ENCODE measurements around the gene PUS7L.

PUS7L gene

DNA sequence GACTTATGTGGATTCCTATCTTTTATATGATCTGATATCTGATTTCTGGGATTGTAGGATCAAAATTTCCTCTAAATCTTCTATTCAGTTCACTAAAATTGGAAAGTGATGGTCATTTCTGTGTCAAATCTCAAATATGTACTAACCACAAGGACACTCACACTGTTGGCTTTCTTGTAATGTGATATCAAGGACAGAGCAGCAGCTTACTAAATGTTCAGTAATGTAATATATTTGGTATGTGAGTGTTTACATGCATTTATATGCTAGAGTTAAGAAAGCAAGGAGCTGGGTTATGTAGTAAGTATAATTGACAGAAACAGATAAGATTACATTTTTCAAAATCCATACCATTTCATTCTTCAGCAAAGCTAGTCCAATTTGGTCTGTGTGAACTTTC lies 16.5 kb downstream of the PUS7L start:
- Histone ChIP-seq H2AFZ (ENCODE audit: low read depth, low read length) (no peak overlapping the region), H3K36me3 (ENCODE audit: control insufficient read depth in 1 of 2, insufficient read depth in 2 of 2, low read depth in 1 of 2, low read length in 2 of 2) (peaks cover 0 to 40% of the 10 kb centered on the region in 2 experiments), H3K23ac (ENCODE audit: low read length in 2 of 2) (no peak overlapping the region)

DNA sequence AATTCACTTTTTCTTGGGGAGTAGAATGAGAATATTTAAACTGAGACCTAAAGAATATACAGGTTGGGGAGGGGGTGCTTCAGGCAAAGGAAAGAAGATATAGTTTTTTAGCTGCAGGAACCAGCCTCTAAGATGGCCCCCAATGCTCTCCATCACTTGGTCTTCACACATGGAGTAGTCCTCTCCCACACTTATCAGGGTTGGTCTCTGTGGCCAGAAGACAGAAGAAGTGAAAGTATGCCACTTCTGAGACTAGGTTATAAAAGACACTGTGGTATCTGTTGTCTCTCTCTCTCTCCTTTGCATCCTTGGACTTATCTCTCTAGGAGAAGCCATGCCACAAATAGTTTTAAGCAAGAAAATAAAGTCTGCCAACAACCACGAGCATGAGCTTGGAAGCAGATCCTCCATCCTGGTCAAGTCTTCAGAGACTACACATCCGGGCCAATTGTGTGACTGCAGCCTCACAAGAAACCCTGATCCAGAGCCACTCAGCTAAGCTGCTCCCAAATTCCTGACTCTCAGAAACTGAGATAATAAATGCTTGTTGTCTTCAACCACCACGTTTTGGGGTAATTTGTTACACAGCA lies 18.0 kb downstream of the PUS7L start:
- Histone ChIP-seq H2BK12ac (ENCODE audit: low read length in 2 of 2) (no peak overlapping the region), H3K14ac (ENCODE audit: low read length in 2 of 2) (no peak overlapping the region), H3K4me3 (ENCODE audit: insufficient read depth in 1 of 2, low read depth in 1 of 2, low read length in 2 of 2) (peak overlapping the region in 1 of 2 experiments; percentile 48), H2BK120ac (ENCODE audit: low read depth, low read length) (no peak overlapping the region), H2BK15ac (ENCODE audit: low read depth, poor library complexity, severe bottlenecking) (no peak overlapping the region), H4K8ac (ENCODE audit: low read length) (no peak overlapping the region), H4K91ac (ENCODE audit: low read length) (no peak overlapping the region), H2AFZ (ENCODE audit: low read depth, low read length) (no peak overlapping the region), H3K9ac (ENCODE audit: low read length) (peak overlapping the region; percentile 6), H3K27me3 (ENCODE audit: control insufficient read depth in 1 of 2, insufficient read depth in 1 of 2, low read length in 2 of 2) (no peaks in the 10 kb centered on the region), H3K18ac (ENCODE audit: low read depth in 1 of 2, low read length in 2 of 2) (no peak overlapping the region), H3K36me3 (ENCODE audit: control insufficient read depth in 1 of 2, insufficient read depth in 2 of 2, low read depth in 1 of 2, low read length in 2 of 2) (peaks cover 0 to 34% of the 10 kb centered on the region in 2 experiments), H3K27ac (ENCODE audit: low read length, poor library complexity, severe bottlenecking) (no peak overlapping the region), H3K4ac (ENCODE audit: low read depth in 1 of 2, low read length in 2 of 2) (no peak overlapping the region), H2AK5ac (ENCODE audit: low read length, severe bottlenecking) (no peak overlapping the region), H3K23ac (ENCODE audit: low read length in 2 of 2) (no peak overlapping the region), H2BK5ac (ENCODE audit: low read depth, low read length, poor library complexity, severe bottlenecking) (no peak overlapping the region), H3K79me1 (replicated peaks; ENCODE audit: low read length, poor library complexity, severe bottlenecking) (no peaks in the 10 kb centered on the region), H3K4me2 (ENCODE audit: low read length, poor library complexity, severe bottlenecking) (no peak overlapping the region), H3K9me3 (ENCODE audit: control insufficient read depth, low read length) (peaks cover 18% of the 10 kb centered on the region), H3K4me1 (ENCODE audit: control insufficient read depth, insufficient read depth, low read depth, low read length) (no peaks in the 10 kb centered on the region)
- WGBS: 93% methylated on average over 2 of the region's 3 CpGs
- no peak for DNase-seq

More for the DNA sequence above, 16.5 kb downstream of the PUS7L start:
- Histone ChIP-seq H4K91ac (ENCODE audit: low read length) (no peak overlapping the region), H3K27me3 (ENCODE audit: control insufficient read depth in 1 of 2, insufficient read depth in 1 of 2, low read length in 2 of 2) (no peaks in the 10 kb centered on the region), H2BK15ac (ENCODE audit: low read depth, poor library complexity, severe bottlenecking) (no peak overlapping the region), H3K18ac (ENCODE audit: low read depth in 1 of 2, low read length in 2 of 2) (no peak overlapping the region), H3K9ac (ENCODE audit: low read length) (peak overlapping the region; percentile 59), H3K4ac (ENCODE audit: low read depth in 1 of 2, low read length in 2 of 2) (no peak overlapping the region), H2BK5ac (ENCODE audit: low read depth, low read length, poor library complexity, severe bottlenecking) (no peak overlapping the region), H3K14ac (ENCODE audit: low read length in 2 of 2) (no peak overlapping the region), H3K4me2 (ENCODE audit: low read length, poor library complexity, severe bottlenecking) (no peak overlapping the region), H2AK5ac (ENCODE audit: low read length, severe bottlenecking) (no peak overlapping the region), H3K4me3 (ENCODE audit: insufficient read depth in 1 of 2, low read depth in 1 of 2, low read length in 2 of 2) (no peak overlapping the region), H2BK120ac (ENCODE audit: low read depth, low read length) (no peak overlapping the region), H3K9me3 (ENCODE audit: control insufficient read depth, low read length) (peaks cover 24% of the 10 kb centered on the region), H2BK12ac (ENCODE audit: low read length in 2 of 2) (no peak overlapping the region), H4K8ac (ENCODE audit: low read length) (no peak overlapping the region), H3K27ac (ENCODE audit: low read length, poor library complexity, severe bottlenecking) (peak overlapping the region; percentile 60), H3K4me1 (ENCODE audit: control insufficient read depth, insufficient read depth, low read depth, low read length) (no peaks in the 10 kb centered on the region), H3K79me1 (replicated peaks; ENCODE audit: low read length, poor library complexity, severe bottlenecking) (no peaks in the 10 kb centered on the region)
- peak; percentile 76 for DNase-seq

GRCh38 chr12:43737646-43738045 lies 20.9 kb downstream of the PUS7L start:
- no peak overlapping the region for H3K4me3 ChIP-seq (ENCODE audit: insufficient read depth in 1 of 2, low read depth in 1 of 2, low read length in 2 of 2)
- no peak overlapping the region for H3K4me2 ChIP-seq (ENCODE audit: low read length, poor library complexity, severe bottlenecking)
- no peak overlapping the region for H2BK15ac ChIP-seq (ENCODE audit: low read depth, poor library complexity, severe bottlenecking)
- no peaks in the 10 kb centered on the region for H3K4me1 ChIP-seq (ENCODE audit: control insufficient read depth, insufficient read depth, low read depth, low read length)
- H2AK5ac ChIP-seq (ENCODE audit: low read length, severe bottlenecking): no peak overlapping the region
- no peak overlapping the region for H4K8ac ChIP-seq (ENCODE audit: low read length)
- H3K9ac ChIP-seq (ENCODE audit: low read length): peak overlapping the region; percentile 24
- H3K18ac ChIP-seq (ENCODE audit: low read depth in 1 of 2, low read length in 2 of 2): no peak overlapping the region
- no peak overlapping the region for H3K23ac ChIP-seq (ENCODE audit: low read length in 2 of 2)
- WGBS: 18% methylated on average over 1 of the region's 2 CpGs
- H3K36me3 ChIP-seq (ENCODE audit: control insufficient read depth in 1 of 2, insufficient read depth in 2 of 2, low read depth in 1 of 2, low read length in 2 of 2): peaks cover 0 to 25% of the 10 kb centered on the region in 2 experiments
- no peaks in the 10 kb centered on the region for H3K27me3 ChIP-seq (ENCODE audit: control insufficient read depth in 1 of 2, insufficient read depth in 1 of 2, low read length in 2 of 2)
- no peak overlapping the region for H2BK12ac ChIP-seq (ENCODE audit: low read length in 2 of 2)
- H2BK120ac ChIP-seq (ENCODE audit: low read depth, low read length): no peak overlapping the region
- no peak overlapping the region for H4K91ac ChIP-seq (ENCODE audit: low read length)
- H2AFZ ChIP-seq (ENCODE audit: low read depth, low read length): no peak overlapping the region
- H2BK5ac ChIP-seq (ENCODE audit: low read depth, low read length, poor library complexity, severe bottlenecking): no peak overlapping the region
- peak; percentile 14 for DNase-seq
- no peak overlapping the region for H3K14ac ChIP-seq (ENCODE audit: low read length in 2 of 2)
- no peak overlapping the region for H3K27ac ChIP-seq (ENCODE audit: low read length, poor library complexity, severe bottlenecking)
- H3K9me3 ChIP-seq (ENCODE audit: control insufficient read depth, low read length): no peaks in the 10 kb centered on the region
- H3K79me1 ChIP-seq (replicated peaks; ENCODE audit: low read length, poor library complexity, severe bottlenecking): no peaks in the 10 kb centered on the region
- no peak overlapping the region for H3K4ac ChIP-seq (ENCODE audit: low read depth in 1 of 2, low read length in 2 of 2)

DNA sequence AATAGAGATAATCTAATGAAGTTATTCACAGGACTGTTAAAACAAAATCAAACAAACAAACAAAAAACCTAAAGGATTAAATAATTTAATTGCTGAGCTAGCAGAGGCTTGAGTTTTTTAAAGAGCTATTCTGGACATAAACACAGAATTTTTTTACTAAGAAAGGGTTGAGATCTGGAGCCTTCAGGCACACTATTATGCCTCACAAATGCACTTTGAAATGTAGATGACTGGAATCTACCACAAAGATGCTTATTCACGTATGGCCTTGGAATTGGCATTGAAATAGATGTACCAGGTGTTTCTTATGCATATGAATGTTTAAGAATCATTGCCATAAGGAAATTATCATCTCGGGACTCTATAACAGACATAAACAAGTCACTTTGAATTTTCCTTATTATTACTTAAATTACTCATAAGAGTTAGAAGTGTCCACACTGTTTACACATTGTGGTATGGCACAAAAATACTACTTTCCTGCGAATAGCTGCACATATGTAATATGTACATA lies 21.6 kb downstream of the PUS7L start:
- Histone ChIP-seq H3K4ac (ENCODE audit: low read depth in 1 of 2, low read length in 2 of 2) (no peak overlapping the region), H3K27ac (ENCODE audit: low read length, poor library complexity, severe bottlenecking) (no peak overlapping the region), H2BK12ac (ENCODE audit: low read length in 2 of 2) (no peak overlapping the region), H4K91ac (ENCODE audit: low read length) (no peak overlapping the region), H3K23ac (ENCODE audit: low read length in 2 of 2) (no peak overlapping the region), H3K27me3 (ENCODE audit: control insufficient read depth in 1 of 2, insufficient read depth in 1 of 2, low read length in 2 of 2) (no peaks in the 10 kb centered on the region), H3K4me1 (ENCODE audit: control insufficient read depth, insufficient read depth, low read depth, low read length) (no peaks in the 10 kb centered on the region), H3K18ac (ENCODE audit: low read depth in 1 of 2, low read length in 2 of 2) (no peak overlapping the region), H3K79me1 (replicated peaks; ENCODE audit: low read length, poor library complexity, severe bottlenecking) (no peaks in the 10 kb centered on the region), H3K36me3 (ENCODE audit: control insufficient read depth in 1 of 2, insufficient read depth in 2 of 2, low read depth in 1 of 2, low read length in 2 of 2) (peaks cover 0 to 27% of the 10 kb centered on the region in 2 experiments), H2AFZ (ENCODE audit: low read depth, low read length) (no peak overlapping the region), H3K9ac (ENCODE audit: low read length) (peak overlapping the region; percentile 61), H3K9me3 (ENCODE audit: control insufficient read depth, low read length) (no peaks in the 10 kb centered on the region), H3K4me3 (ENCODE audit: insufficient read depth in 1 of 2, low read depth in 1 of 2, low read length in 2 of 2) (no peak overlapping the region), H2AK5ac (ENCODE audit: low read length, severe bottlenecking) (no peak overlapping the region), H2BK5ac (ENCODE audit: low read depth, low read length, poor library complexity, severe bottlenecking) (no peak overlapping the region), H2BK15ac (ENCODE audit: low read depth, poor library complexity, severe bottlenecking) (no peak overlapping the region), H3K14ac (ENCODE audit: low read length in 2 of 2) (no peak overlapping the region), H4K8ac (ENCODE audit: low read length) (no peak overlapping the region), H3K4me2 (ENCODE audit: low read length, poor library complexity, severe bottlenecking) (no peak overlapping the region), H2BK120ac (ENCODE audit: low read depth, low read length) (no peak overlapping the region)
- no CpG with 5 or more reads among the region's 3 CpGs for WGBS
- no peak for DNase-seq

Measured in mesenchymal stem cell (in vitro differentiated cells and primary cell).